OCI-LY7 (cell line): Measurements from ENCODE around the gene ELMO1. TPM values are rescaled to one million over a fixed set of nuclear protein-coding genes. Genes with fewer than 3 reads are reported as not detected.

Experiments used
- BruUV-seq: library from RNA; stranded (reverse); fragments of 400-500 nt; replicated peaks from 2 replicates; lab custom pipeline; 2021; lab: Mats Ljungman, UMichigan
- CTCF ChIA-PET: fragments of 300-600 bp; sonication (Branson Sonifier 250); formaldehyde crosslinking; loops from one replicate; lab custom pipeline; 2022; ENCODE audit warnings: antibody characterized with exemption; ENCODE audit not compliant: unreplicated experiment; lab: Charles Lee
- POLR2A ChIA-PET: fragments of 300-600 bp; sonication (Branson Sonifier 250); formaldehyde crosslinking; loops from one replicate; lab custom pipeline; 2022; ENCODE audit warnings: antibody characterized with exemption; lab: Charles Lee
- DNase-seq: peaks from one replicate; pipeline ENCODE4 v3.0.0-alpha.2; 2015; ENCODE audit warnings: low spot score
- H2AFZ ChIP-seq: fragments of 200-600 bp; sonication (generic), shearing (Covaris generic); 2 replicates; pipeline ENCODE4 v1.6.1; 2014; ENCODE audit warnings: mild to moderate bottlenecking, antibody characterized with exemption, low read length, moderate library complexity
- H3K27ac ChIP-seq: fragments of 200-600 bp; sonication (generic); 2 replicates; pipeline ENCODE4 v1.5.1; 2014; ENCODE audit warnings: mixed run types, low read depth, mild to moderate bottlenecking, moderate library complexity, low read length, inconsistent platforms; ENCODE audit not compliant: poor library complexity, severe bottlenecking
- H3K36me3 ChIP-seq: fragments of 200-600 bp; sonication (generic); 2 replicates; pipeline ENCODE4 v1.6.1; 2014; ENCODE audit warnings: mild to moderate bottlenecking, antibody characterized with exemption, low read length, moderate library complexity, mixed read lengths; ENCODE audit not compliant: insufficient read depth
- H3K4me1 ChIP-seq: fragments of 200-600 bp; sonication (generic); 2 replicates; pipeline ENCODE4 v1.5.1; 2014; ENCODE audit warnings: mild to moderate bottlenecking, low read length; ENCODE audit not compliant: insufficient read depth, poor library complexity, severe bottlenecking
- H3K4me2 ChIP-seq: fragments of 200-600 bp; sonication (generic); 2 replicates; pipeline ENCODE4 v1.6.1; 2014; ENCODE audit warnings: mild to moderate bottlenecking, low read length
- H3K4me3 ChIP-seq: fragments of 200-600 bp; sonication (generic); 2 replicates; pipeline ENCODE4 v1.5.1; 2014; ENCODE audit warnings: mild to moderate bottlenecking, low read depth, low read length; ENCODE audit not compliant: poor library complexity, severe bottlenecking
- H3K79me2 ChIP-seq: fragments of 200-600 bp; sonication (generic); 2 replicates; pipeline ENCODE4 v1.6.1; 2016; ENCODE audit warnings: low read depth, mild to moderate bottlenecking, low read length, moderate library complexity, mixed read lengths; ENCODE audit not compliant: insufficient read depth
- H3K9me2 ChIP-seq: fragments of 200-600 bp; sonication (generic); 2 replicates; pipeline ENCODE4 v1.6.1; 2016; ENCODE audit warnings: mild to moderate bottlenecking, low read length, mixed read lengths; ENCODE audit not compliant: insufficient read depth
- H3K9me3 ChIP-seq: fragments of 200-600 bp; sonication (generic); 2 replicates; pipeline ENCODE4 v1.6.1; 2014; ENCODE audit warnings: mild to moderate bottlenecking, mixed run types, low read length, mixed read lengths
- H4K20me1 ChIP-seq: fragments of 200-600 bp; sonication (generic); 2 replicates; pipeline ENCODE4 v1.6.1; 2014; ENCODE audit warnings: mild to moderate bottlenecking, antibody characterized with exemption, low read length, moderate library complexity, mixed read lengths; ENCODE audit not compliant: insufficient read depth
- EZH2phosphoT487 ChIP-seq: fragments of 200-600 bp; sonication (generic); IDR thresholded peaks from 2 replicates; pipeline ENCODE4 v1.6.1; 2018; ENCODE audit warnings: low read depth, borderline replicate concordance, mild to moderate bottlenecking, mixed run types, antibody characterized with exemption, low read length, moderate library complexity, mixed read lengths
- intact Hi-C: fragments of 100-400 bp; cut with micrococcal nuclease; formaldehyde crosslinking; loops from one replicate; pipeline ENCODE4 v1.10.0; 2022; ENCODE audit not compliant: unreplicated experiment
- total RNA-seq, 2 experiments: library from RNA; depleted of rRNA in 1 of 2; stranded (reverse); fragments of >200 nt in 1 of 2; shearing (Covaris generic) in 1 of 2; gene quantifications; 2 replicates each; pipeline ENCODE4 v1.2.3, GENCODE V29; 2014 to 2022
- TF ChIP-seq, protein P1 (sequence below): fragments of 200-600 bp; sonication (generic); conservative IDR thresholded peaks from 2 replicates; pipeline ENCODE4 v1.5.1; 2014; ENCODE audit warnings: mild to moderate bottlenecking, antibody characterized with exemption, low read length, moderate library complexity, mixed read lengths

Gene ELMO1
- total RNA-seq, 2 experiments from 2014 or later = 101 to 103 TPM

- intact Hi-C loops = no loop called here
- no peaks in the 10 kb centered on the region for H3K4me1 ChIP-seq
- BruUV-seq = no TSS peak
- H3K27ac ChIP-seq = no peak overlapping the region
- no peaks in the 10 kb centered on the region for H3K9me2 ChIP-seq
- ChIA-PET POLR2A (no interaction called here), CTCF (no interaction called here)
- TF ChIP-seq, protein P1, sequence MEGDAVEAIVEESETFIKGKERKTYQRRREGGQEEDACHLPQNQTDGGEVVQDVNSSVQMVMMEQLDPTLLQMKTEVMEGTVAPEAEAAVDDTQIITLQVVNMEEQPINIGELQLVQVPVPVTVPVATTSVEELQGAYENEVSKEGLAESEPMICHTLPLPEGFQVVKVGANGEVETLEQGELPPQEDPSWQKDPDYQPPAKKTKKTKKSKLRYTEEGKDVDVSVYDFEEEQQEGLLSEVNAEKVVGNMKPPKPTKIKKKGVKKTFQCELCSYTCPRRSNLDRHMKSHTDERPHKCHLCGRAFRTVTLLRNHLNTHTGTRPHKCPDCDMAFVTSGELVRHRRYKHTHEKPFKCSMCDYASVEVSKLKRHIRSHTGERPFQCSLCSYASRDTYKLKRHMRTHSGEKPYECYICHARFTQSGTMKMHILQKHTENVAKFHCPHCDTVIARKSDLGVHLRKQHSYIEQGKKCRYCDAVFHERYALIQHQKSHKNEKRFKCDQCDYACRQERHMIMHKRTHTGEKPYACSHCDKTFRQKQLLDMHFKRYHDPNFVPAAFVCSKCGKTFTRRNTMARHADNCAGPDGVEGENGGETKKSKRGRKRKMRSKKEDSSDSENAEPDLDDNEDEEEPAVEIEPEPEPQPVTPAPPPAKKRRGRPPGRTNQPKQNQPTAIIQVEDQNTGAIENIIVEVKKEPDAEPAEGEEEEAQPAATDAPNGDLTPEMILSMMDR = no peak
- no peak for TF ChIP-seq EZH2phosphoT487
- no peak for DNase-seq
- no peak overlapping the region for H3K4me3 ChIP-seq
- H4K20me1 ChIP-seq = no peaks in the 10 kb centered on the region
- H3K9me3 ChIP-seq = no peaks in the 10 kb centered on the region
- H2AFZ ChIP-seq = no peak overlapping the region
- no peak overlapping the region for H3K4me2 ChIP-seq
- H3K36me3 ChIP-seq = no peaks in the 10 kb centered on the region
- no peaks in the 10 kb centered on the region for H3K79me2 ChIP-seq
Measured at GRCh38 chr7:37424995-37425394, 23.7 kb downstream of the ELMO1 start.

DNA sequence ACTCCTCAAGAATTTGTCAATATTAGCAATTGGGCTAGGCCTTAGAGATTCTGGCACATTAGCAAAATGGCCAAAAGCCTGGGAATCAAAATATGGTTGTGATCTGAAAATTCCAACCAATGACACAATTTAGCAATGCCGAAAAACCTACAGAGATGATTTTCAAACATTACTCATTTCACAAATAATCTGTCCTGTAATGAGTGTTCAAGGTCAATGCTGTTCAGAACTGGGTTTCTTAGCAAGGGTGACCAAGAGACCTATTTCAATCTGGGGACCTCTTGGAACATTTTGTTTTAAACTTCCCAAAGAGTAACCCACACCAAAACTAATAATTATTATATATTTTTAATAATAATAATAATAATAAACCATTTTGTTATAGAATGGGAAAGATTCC is 24.1 kb downstream of the ELMO1 start:
- H3K4me2 ChIP-seq = no peak overlapping the region
- no peaks in the 10 kb centered on the region for H4K20me1 ChIP-seq
- POLR2A ChIA-PET = interaction anchor here (0.6 kb wide), 1 partner anchor 23 kb away, joined by 3 read pairs; no protein-coding TSS in a partner anchor
- no peaks in the 10 kb centered on the region for H3K9me2 ChIP-seq
- H3K36me3 ChIP-seq = no peaks in the 10 kb centered on the region
- CTCF ChIA-PET = no interaction called here
- no peak for DNase-seq
- no peaks in the 10 kb centered on the region for H3K9me3 ChIP-seq
- no peak overlapping the region for H3K4me3 ChIP-seq
- H3K4me1 ChIP-seq = no peaks in the 10 kb centered on the region
- no peak overlapping the region for H3K27ac ChIP-seq
- no peaks in the 10 kb centered on the region for H3K79me2 ChIP-seq
- no peak overlapping the region for H2AFZ ChIP-seq
- no TSS peak for BruUV-seq
- TF ChIP-seq, protein P1 = no peak
- no peak for TF ChIP-seq EZH2phosphoT487
- intact Hi-C loops = no loop called here

DNA sequence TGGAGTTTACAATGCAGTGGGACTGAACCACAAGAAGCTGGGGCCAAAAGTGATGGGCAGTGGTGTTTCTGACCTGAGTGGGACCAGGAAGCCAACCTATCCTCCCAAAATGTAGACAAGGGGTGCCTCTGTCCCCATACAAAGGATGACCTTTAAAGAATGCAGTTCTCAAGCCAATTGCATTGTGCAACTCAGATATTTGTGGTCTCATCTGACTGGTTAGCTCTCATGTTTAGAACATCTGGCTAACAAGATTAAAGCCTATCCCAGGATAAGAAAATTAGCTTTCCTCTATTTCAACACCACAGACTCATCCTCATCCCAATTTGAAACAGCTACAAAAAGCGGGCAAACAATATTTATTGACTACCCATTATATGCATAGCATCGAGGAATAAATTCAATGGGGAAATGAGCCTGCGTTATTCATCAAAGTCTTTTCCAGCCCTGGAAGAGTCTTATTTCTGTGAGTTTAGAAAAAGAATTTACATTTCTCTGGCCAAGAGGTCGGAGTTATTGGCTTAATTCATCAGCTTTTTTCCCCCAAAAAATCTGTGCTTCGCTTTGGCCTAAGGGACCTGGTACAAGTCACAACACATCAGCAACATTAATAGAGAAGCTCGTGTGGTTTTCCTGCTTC is 26.7 kb downstream of the ELMO1 start:
- Histone ChIP-seq H3K36me3 (no peaks in the 10 kb centered on the region), H4K20me1 (no peaks in the 10 kb centered on the region), H3K4me1 (no peaks in the 10 kb centered on the region), H3K27ac (no peak overlapping the region), H3K79me2 (no peaks in the 10 kb centered on the region), H3K9me3 (no peaks in the 10 kb centered on the region), H3K9me2 (no peaks in the 10 kb centered on the region), H3K4me3 (no peak overlapping the region), H3K4me2 (no peak overlapping the region), H2AFZ (no peak overlapping the region)
- TF ChIP-seq EZH2phosphoT487 = no peak
- TF ChIP-seq, protein P1 = no peak
- intact Hi-C loops = no loop called here
- no TSS peak for BruUV-seq
- CTCF ChIA-PET = no interaction called here
- no peak for DNase-seq
- POLR2A ChIA-PET = interaction anchor here (0.9 kb wide), 1 partner anchor 206 kb away, joined by 3 read pairs; no protein-coding TSS in a partner anchor
